Progenitor cell of endocrine pancreas (in vitro differentiated cells): ENCODE results near the gene NADSYN1. TPM values are rescaled to one million over a fixed set of nuclear protein-coding genes. Genes with fewer than 3 reads are reported as not detected.

Experiments used
- DNase-seq: peaks from one replicate; pipeline ENCODE4 v3.0.0; 2021; ENCODE audit warnings: low spot score; ENCODE audit not compliant: unreplicated experiment
- H3K27ac Mint-ChIP-seq: 2 replicates; pipeline ENCODE4 v1.8.0; 2021; ENCODE audit warnings: mild to moderate bottlenecking, moderate library complexity, mixed read lengths
- H3K27me3 Mint-ChIP-seq: 2 replicates; pipeline ENCODE4 v1.8.0; 2021; ENCODE audit warnings: mixed read lengths
- H3K36me3 Mint-ChIP-seq: 2 replicates; pipeline ENCODE4 v1.8.0; 2022; ENCODE audit warnings: mixed read lengths; ENCODE audit not compliant: insufficient read depth
- H3K4me1 Mint-ChIP-seq: 2 replicates; pipeline ENCODE4 v1.8.0; 2021; ENCODE audit warnings: low read depth, mixed read lengths
- H3K4me3 Mint-ChIP-seq: 2 replicates; pipeline ENCODE4 v1.8.0; 2021; ENCODE audit warnings: low read depth, mild to moderate bottlenecking, moderate library complexity, mixed read lengths
- H3K9me3 Mint-ChIP-seq: 2 replicates; pipeline ENCODE4 v1.8.0; 2021; ENCODE audit warnings: low read depth, mixed read lengths
- total RNA-seq: library from RNA; stranded (reverse); gene quantifications from 2 replicates; pipeline ENCODE4 v1.2.1, GENCODE V29; 2021
- TF ChIP-seq, protein P1 (sequence below): fragments of 200-600 bp; sonication (generic); IDR thresholded peaks from one replicate; pipeline ENCODE4 v1.5.0; 2021; ENCODE audit warnings: antibody characterized with exemption, mild to moderate bottlenecking; ENCODE audit not compliant: unreplicated experiment

NADSYN1 gene
- total RNA-seq, 1 donor from 2014 or later = 72.0 TPM

DNA sequence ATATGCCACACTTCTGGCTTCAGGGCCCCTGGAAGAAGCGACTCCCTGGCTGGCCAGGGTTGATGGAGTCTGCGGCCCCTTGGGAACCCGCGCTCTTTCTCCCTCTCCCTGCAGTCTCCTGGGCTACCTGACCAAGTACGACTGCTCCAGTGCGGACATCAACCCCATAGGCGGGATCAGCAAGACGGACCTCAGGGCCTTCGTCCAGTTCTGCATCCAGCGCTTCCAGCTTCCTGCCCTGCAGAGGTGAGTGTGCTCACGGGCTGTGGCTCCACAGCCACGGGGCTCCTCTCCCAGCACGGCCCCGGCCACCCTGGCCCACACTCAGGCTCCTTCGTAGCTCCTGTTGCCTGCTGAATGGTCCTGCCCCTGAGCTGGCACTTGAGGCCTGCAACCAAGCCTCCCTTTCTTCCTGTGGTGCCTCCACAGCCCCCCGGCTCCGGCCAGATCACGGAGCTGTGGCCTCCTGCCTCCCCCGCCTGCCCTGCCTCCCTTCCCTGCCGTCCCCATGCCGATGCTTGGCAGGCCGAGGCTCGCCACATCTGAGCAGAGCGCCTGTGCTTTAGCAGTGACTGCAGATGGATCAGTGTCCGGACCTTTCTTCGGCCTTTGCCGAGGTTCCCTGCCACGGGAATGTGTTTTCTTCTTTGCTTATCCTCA, 37.9 kb downstream of the NADSYN1 start:
- TF ChIP-seq, protein P1, sequence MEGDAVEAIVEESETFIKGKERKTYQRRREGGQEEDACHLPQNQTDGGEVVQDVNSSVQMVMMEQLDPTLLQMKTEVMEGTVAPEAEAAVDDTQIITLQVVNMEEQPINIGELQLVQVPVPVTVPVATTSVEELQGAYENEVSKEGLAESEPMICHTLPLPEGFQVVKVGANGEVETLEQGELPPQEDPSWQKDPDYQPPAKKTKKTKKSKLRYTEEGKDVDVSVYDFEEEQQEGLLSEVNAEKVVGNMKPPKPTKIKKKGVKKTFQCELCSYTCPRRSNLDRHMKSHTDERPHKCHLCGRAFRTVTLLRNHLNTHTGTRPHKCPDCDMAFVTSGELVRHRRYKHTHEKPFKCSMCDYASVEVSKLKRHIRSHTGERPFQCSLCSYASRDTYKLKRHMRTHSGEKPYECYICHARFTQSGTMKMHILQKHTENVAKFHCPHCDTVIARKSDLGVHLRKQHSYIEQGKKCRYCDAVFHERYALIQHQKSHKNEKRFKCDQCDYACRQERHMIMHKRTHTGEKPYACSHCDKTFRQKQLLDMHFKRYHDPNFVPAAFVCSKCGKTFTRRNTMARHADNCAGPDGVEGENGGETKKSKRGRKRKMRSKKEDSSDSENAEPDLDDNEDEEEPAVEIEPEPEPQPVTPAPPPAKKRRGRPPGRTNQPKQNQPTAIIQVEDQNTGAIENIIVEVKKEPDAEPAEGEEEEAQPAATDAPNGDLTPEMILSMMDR = no peak
- no peaks in the 10 kb centered on the region for H3K27me3 Mint-ChIP-seq
- H3K27ac Mint-ChIP-seq = no peak overlapping the region
- no peak for DNase-seq
- no peak overlapping the region for H3K4me3 Mint-ChIP-seq
- H3K4me1 Mint-ChIP-seq = peaks cover 13% of the 10 kb centered on the region
- no peaks in the 10 kb centered on the region for H3K9me3 Mint-ChIP-seq
- H3K36me3 Mint-ChIP-seq = peaks cover 41% of the 10 kb centered on the region

DNA sequence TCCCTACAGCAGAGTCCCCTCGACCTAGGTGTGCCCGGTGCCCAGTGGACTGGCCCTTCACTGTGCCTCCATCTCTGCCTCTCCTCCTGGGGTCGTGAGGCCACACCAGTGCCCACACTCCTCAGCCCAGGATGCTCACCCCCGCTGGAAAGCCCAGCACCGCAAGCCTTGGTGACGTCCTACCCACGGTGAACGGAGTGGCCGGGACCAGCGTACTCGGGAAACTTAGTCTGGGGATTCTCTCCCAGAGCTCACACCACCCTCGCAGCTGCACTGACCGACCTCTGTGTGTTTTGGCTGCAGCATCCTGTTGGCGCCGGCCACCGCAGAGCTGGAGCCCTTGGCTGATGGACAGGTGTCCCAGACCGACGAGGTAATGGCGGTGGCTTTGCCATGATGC, 38.5 kb downstream of the NADSYN1 start:
- TF ChIP-seq, protein P1 = no peak
- Mint-ChIP-seq H3K36me3 (peaks cover 37% of the 10 kb centered on the region), H3K4me1 (peaks cover 13% of the 10 kb centered on the region), H3K27ac (no peak overlapping the region), H3K9me3 (no peaks in the 10 kb centered on the region), H3K4me3 (no peak overlapping the region), H3K27me3 (no peaks in the 10 kb centered on the region)
- DNase-seq = no peak

DNA sequence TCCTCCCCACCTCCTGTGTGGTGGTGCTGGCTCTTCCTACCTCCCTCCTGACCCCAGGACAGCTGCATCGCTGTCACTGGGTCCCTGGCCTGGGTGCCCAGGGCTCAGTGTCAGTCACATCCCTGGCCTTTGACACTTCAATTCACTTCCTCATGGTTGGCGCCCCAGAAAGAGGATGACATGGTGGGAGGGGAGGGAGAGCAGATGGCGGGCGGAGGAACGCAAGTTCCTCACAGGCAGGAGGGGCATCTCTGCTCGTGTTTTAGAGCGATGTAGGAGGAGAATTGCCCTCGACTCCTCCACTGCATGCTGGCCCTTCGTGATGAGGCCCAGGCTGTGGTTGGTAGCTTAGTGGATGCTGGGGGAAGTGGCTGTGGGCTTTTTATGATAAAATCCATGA, 38.9 kb downstream of the NADSYN1 start:
- DNase-seq = peak; percentile 3
- TF ChIP-seq, protein P1 = no peak
- Mint-ChIP-seq H3K4me3 (no peak overlapping the region), H3K27me3 (no peaks in the 10 kb centered on the region), H3K36me3 (peaks cover 39% of the 10 kb centered on the region), H3K27ac (no peak overlapping the region), H3K4me1 (peaks cover 13% of the 10 kb centered on the region), H3K9me3 (no peaks in the 10 kb centered on the region)

DNA sequence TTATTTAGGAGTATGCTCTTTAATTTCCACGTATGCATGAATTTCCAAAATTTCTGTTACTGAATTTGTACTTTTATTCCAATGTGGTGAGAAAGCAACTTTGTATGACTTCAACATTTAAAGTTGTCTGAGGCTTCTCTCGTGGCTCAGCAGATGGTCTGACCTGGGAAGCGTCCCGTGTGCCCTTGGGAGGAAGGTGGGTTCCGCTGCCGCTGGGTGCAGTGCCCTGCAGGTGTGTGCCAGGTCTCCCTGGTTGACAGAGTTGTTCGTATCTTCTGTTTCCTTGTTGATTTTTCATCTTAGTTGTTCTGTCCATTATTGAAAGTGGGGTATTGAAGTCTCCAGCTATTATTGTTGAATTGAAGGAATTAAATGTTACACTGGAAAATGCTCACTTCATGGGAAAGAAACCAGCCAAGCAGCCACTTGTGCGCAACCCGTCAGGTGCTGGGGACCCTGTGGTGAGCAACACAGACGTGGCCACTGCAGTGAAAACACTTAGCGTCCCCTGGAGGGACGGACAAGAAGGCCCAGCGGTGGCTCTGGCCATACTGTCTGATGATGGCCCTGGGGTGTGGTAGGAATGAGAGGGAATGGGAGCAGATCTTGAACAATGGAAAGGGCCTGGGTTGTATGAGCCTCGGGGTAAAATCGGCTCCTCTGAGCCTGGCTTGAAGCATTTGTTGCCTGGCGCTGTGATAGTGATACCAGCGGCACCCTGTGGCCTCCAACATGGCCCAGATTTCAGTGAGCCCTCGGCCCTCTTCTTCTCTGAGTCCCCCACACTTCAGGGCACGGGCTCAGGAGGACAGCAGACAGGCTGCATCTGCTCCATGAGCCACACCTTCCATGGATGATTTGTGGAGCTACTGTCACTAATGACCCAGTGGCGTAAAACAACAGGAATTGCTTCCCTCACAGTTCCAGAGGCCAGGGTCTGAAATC, 42.6 kb downstream of the NADSYN1 start:
- no peaks in the 10 kb centered on the region for H3K9me3 Mint-ChIP-seq

DNA sequence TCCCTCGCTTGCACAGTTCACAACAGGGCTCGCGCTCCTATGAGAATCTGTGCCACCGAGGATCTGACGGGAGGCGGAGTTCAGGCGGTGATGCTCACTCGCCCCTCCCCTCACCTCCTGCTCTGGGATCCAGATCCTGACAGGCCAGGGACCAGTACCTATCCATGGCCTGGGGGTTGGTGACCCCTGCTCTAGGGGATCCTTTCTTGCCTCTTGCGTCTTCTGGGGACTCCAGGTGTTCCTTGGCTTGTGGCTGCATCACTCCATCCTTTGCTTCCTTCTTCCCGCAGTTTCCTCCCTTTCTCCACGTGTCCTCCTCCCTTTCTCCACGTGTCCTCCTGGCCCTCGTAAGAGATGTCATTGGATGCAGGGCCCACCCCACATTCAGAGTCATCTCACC, 43.4 kb downstream of the NADSYN1 start:
- Mint-ChIP-seq H3K4me1 (no peaks in the 10 kb centered on the region), H3K36me3 (peaks cover 43% of the 10 kb centered on the region), H3K4me3 (no peak overlapping the region), H3K9me3 (no peaks in the 10 kb centered on the region), H3K27me3 (no peaks in the 10 kb centered on the region), H3K27ac (no peak overlapping the region)
- no peak for DNase-seq
- TF ChIP-seq, protein P1 = no peak

More for the DNA sequence above, 42.6 kb downstream of the NADSYN1 start:
- DNase-seq = no peak
- Mint-ChIP-seq H3K27me3 (no peaks in the 10 kb centered on the region), H3K27ac (no peak overlapping the region), H3K4me3 (no peak overlapping the region), H3K36me3 (peaks cover 43% of the 10 kb centered on the region), H3K4me1 (no peaks in the 10 kb centered on the region)
- TF ChIP-seq, protein P1 = no peak
